GM12874 (cell line): ENCODE data around the gene CFAP58.

Experiments
- CTCF ChIP-seq: IDR thresholded peaks from 2 replicates; pipeline ENCODE4 v1.5.1; 2011; ENCODE audit warnings: low read depth, mild to moderate bottlenecking, control low read depth, low read length, moderate library complexity; ENCODE audit not compliant: insufficient read depth

CFAP58 gene

GRCh38 chr10:104501449-104501848 is 147.8 kb downstream of the CFAP58 start:
- no peak for TF ChIP-seq CTCF

DNA sequence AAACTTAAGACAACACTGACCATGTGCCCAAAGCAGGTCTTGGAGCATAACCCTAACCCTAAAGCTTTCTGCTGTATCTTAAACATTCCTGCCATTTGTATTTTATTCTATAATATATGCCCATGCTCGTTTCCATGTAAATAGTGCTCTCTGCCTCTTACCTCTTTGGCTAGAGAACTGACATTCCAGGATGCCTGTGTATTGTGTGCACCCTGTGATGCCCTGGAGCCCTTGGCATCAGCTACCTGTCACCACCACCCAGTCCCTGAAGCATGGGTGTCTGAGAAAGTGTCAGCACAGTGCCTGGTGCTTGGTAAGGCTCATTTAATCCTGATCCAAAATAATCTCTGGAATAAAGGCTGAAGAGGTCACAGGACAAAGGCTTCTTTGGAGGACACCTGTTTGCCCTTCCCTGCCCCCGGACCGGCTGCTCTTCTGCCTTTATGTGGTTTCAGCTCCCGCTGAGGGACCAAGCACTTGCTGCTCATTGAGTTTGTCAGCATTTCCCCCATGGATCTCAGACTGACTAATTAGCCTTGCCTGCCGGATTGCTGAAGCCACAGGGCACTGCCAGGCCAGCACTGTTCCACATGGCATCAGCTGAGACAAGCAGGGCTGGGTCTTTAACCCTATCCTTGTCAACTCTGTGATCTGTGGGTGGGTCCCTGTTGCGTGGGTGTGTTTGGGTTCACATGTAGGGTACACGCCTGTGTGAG is 148.4 kb downstream of the CFAP58 start:
- no peak for TF ChIP-seq CTCF

GRCh38 chr10:104502907-104503306 is 149.3 kb downstream of the CFAP58 start:
- TF ChIP-seq CTCF: no peak
